H1 (cell line): Measurements from ENCODE around the gene ARID3B. TPM values are rescaled to one million over a fixed set of nuclear protein-coding genes. Genes with fewer than 3 reads are reported as not detected.

ENCODE experiments used
- CHD7 ChIP-seq: fragments of 300-600 bp; sonication (generic); IDR thresholded peaks from 2 replicates; pipeline ENCODE4 v1.7.1; 2012; ENCODE audit warnings: low read length, moderate library complexity, mild to moderate bottlenecking, inconsistent platforms; ENCODE audit not compliant: insufficient replicate concordance
- CTBP2 ChIP-seq: IDR thresholded peaks from 2 replicates; pipeline ENCODE4 v1.7.0; 2011; ENCODE audit warnings: borderline replicate concordance, mild to moderate bottlenecking, moderate library complexity, mixed read lengths, low read length; ENCODE audit not compliant: insufficient read depth, insufficient read length
- EGR1 ChIP-seq: IDR thresholded peaks from 2 replicates; pipeline ENCODE4 v1.6.1; 2011; ENCODE audit warnings: low read depth, low read length, borderline replicate concordance
- GTF2F1 ChIP-seq: IDR thresholded peaks from 2 replicates; pipeline ENCODE4 v1.6.1; 2012; ENCODE audit warnings: low read depth, low read length, improper control_type of control experiment, borderline replicate concordance
- MAFK ChIP-seq: IDR thresholded peaks from 2 replicates; pipeline ENCODE4 v1.6.1; 2012; ENCODE audit warnings: low read depth, mild to moderate bottlenecking, improper control_type of control experiment, low read length
- POLR2AphosphoS5 ChIP-seq: IDR thresholded peaks from 2 replicates; pipeline ENCODE4 v1.6.1; 2011; ENCODE audit warnings: low read depth, low read length
- SAP30 ChIP-seq: fragments of 300-600 bp; sonication (generic); IDR thresholded peaks from 2 replicates; pipeline ENCODE4 v1.7.1; 2012; ENCODE audit warnings: low read length, moderate library complexity, mild to moderate bottlenecking, inconsistent platforms; ENCODE audit not compliant: insufficient read depth, insufficient replicate concordance
- SIN3A ChIP-seq, 2 experiments: IDR thresholded peaks in 1 of 2; conservative IDR thresholded peaks in 1 of 2; 2 replicates each; pipeline ENCODE4 v1.6.1; 2011 to 2012; ENCODE audit warnings: low read length in 2 of 2, improper control_type of control experiment in 1 of 2, low read depth in 1 of 2, mild to moderate bottlenecking in 1 of 2
- SP4 ChIP-seq: IDR thresholded peaks from 2 replicates; pipeline ENCODE4 v1.6.1; 2012; ENCODE audit warnings: low read length, inconsistent platforms
- polyA plus RNA-seq, 7 experiments: library from polyadenylated mRNA; depleted of rRNA in 3 of 7; stranded (reverse) in 5 of 7; unstranded in 2 of 7; fragments of >200 nt in 5 of 7; fragments of 200-250 nt in 2 of 7; gene quantifications; 1 replicate in 5 of 7; 2 replicates in 1 of 7; 4 replicates in 1 of 7; pipeline versions ENCODE4 v1.2.1 to v1.2.3, GENCODE V29; 2011 to 2013; ENCODE audit warnings: missing spikeins in 2 of 7, mixed read lengths in 2 of 7
- total RNA-seq: library from RNA; stranded (reverse); fragmentation: NEBNext Ultra II Directional; extraction: Animal tissue kit (Norgen Biotek cat#: 25700); gene quantifications from 2 replicates; pipeline ENCODE4 v1.2.1, GENCODE V29; 2021

ARID3B gene
- total and polyA plus RNA-seq, 2 of the 8 experiments (the other 6 are each of a cell fraction or from before 2014, with no cell fraction given), result 81.0 to 115 TPM

- TF ChIP-seq CHD7 (no peak), MAFK (no peak), GTF2F1 (no peak), POLR2AphosphoS5 (no peak), SAP30 (no peak), EGR1 (no peak), SIN3A (conservative IDR thresholded peaks at IDR 0.05 in 1 of 2, IDR thresholded peaks at IDR 0.05 in 1 of 2; ENCODE audit: low read depth in 1 of 2, low read length in 2 of 2) (no peak), SP4 (no peak), CTBP2 (no peak)
Measured at GRCh38 chr15:74603026-74603788, 62.2 kb downstream of the ARID3B start (continued).
